HG02943 (cell line): ENCODE data around the gene KIF26B.
"Not testable (repeated sequence)": the region's sequence is repeated elsewhere in the genome, so short reads cannot be mapped to it uniquely, and the experiment has no call there.

Experiments
- ATAC-seq: cut with Tn5 transposase; IDR thresholded peaks from one replicate; pipeline ENCODE4 v1.9.1; 2021; ENCODE audit warnings: mild to moderate bottlenecking, low read depth, moderate library complexity; ENCODE audit not compliant: unreplicated experiment

KIF26B gene

DNA sequence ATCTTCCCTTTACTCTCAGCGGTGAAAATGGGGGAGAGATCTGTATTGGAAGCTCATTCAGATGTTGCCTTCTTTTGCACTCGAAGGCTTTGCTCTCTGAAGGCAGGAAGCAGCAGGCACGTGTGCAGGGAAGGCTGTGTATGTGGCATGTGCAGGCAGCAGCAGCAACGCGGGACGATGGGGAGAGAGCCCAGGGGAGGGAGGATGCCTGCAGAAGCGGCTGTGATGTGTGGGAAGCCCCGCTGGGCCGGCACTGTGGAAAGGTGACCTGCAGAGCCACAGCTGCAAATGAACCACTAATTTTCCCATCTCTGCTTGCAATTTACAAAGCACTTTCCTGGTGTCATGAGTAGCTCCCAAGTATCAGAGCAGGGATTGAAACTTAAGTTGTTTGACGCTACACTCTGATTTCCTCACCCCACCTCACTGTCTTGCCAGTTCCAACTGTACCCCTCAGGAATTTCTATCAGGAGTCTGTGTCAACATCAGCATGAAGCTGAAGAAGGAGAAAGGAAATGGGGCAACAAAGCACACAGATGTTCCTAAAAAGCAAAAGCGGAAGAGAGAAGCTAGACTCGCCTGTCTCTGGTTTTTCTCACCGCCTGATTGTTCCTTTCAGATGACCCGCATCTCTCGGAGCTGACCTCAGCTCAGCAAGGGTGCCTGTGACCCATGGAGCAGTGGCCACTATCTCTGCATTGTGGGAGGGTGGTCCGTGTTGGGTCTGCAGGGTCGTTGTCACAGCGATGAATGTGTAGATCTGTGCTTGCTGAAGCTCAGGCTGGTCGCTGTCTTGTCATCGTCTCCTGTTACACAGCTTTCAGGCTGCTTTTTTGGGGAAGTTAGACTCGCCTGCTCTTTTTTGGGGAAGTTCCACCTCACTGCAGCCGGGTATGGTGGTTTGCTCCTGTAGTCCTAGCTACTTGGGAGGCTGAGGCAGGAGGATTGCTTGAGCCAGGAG lies 156.1 kb downstream of the KIF26B start:
- no peak for ATAC-seq

- no peak for ATAC-seq
Observed at GRCh38 chr1:245311887-245312536, 157.2 kb downstream of the KIF26B start.

- ATAC-seq: no peak
Observed at GRCh38 chr1:245313576-245313975, 158.8 kb downstream of the KIF26B start.

- ATAC-seq: no peak
Observed at GRCh38 chr1:245316784-245317183, 162.0 kb downstream of the KIF26B start.

DNA sequence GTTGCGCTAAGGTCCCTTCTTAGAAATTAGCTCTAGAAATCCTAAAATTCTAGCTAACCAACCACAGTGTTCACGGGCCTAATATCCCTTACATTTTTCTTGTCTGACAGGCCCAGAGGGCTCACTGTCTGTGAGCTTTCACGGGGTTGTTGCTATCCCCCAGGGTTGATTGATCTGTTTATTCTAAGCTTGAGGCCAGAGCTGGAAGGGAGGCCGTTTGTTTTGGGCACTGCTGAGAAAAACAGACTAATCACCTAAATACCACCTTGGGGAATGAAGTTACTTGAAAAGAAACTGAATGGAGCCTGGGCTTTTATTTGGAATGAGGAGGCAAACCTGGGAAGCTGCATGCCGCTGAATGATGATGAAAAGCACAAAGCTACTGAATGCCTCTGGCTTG lies 162.4 kb downstream of the KIF26B start:
- ATAC-seq: no peak

- ATAC-seq: no peak
Observed at GRCh38 chr1:245319094-245319493, 164.3 kb downstream of the KIF26B start.

DNA sequence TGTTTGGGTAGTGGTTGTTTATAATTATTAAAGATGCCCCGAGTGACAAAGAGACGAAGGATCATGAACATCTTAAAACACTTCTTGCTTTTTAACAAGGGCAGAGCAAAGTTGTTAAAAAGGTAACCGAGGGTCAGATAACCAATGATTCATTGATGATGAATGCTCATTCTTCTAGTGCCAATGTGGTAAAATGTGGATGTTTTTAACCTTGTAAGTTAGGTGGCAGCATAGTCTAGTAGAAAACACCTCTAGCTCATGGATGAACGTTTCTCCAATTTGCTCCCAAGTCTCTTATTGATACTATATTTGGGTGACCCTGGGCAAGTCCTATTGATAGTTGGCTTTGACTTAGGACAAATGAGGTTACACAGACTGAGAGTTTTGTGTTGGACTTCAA lies 167.9 kb downstream of the KIF26B start:
- no peak for ATAC-seq

DNA sequence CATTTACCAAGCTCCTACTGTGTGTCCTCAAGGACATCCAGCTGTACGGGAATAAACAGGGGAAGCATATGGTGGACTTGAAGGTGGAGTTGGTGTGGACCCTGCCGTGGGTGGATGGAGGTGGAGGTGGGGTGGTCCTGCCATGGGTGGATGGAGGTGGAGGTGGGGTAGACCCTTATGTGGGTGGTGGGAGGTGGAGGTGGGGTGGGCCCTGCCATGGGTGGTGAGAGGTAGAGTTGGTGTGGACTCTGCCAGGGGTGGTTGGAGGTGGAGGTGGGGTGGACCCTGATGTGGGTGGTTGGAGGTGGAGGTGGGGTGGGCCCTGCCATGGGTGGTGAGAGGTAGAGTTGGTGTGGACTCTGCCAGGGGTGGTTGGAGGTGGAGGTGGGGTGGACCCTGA lies 169.0 kb downstream of the KIF26B start:
- not testable (repeated sequence) for ATAC-seq

GRCh38 chr1:245325922-245326795 lies 171.4 kb downstream of the KIF26B start:
- ATAC-seq: no peak

DNA sequence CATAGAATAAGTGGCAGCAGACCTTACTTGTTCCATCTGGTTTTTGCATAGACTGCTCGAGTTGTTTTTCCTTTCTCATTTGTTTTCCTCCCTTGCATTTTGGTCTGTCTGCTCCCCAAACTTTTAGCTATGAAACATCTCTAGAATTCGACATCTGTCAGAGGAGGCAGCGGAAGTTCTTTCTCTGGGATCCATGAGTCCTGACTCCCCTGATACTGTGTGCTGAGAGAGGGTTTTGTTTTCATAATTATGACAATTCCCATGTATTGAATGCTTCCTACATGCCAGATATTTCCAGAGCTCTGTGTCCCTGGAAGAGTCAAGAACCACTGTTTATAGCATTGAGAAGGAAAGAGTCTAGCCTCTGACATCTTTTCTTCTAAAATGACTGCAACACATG lies 172.6 kb downstream of the KIF26B start:
- no peak for ATAC-seq

- no peak for ATAC-seq
Observed at GRCh38 chr1:245327842-245328241, 173.1 kb downstream of the KIF26B start.

DNA sequence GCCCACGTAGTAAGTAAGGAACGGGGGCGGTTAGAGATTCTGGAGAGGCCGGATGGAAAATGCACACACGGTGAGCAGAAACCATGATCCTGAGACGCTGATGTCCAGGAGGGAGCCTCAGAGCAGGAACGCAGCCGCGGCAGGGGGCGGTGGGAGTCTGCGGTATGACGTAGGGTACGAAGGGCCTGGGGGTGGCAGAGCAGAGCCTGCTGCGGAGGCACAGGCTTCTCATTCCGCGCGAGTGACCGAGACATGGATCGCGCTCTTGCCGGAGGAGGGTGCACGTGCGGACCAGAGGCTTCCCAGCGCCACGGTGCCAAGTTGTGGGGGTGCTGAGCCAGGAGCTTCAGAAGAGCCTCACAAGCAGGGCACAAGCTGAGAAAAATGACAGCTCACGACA lies 176.2 kb downstream of the KIF26B start:
- ATAC-seq: no peak

DNA sequence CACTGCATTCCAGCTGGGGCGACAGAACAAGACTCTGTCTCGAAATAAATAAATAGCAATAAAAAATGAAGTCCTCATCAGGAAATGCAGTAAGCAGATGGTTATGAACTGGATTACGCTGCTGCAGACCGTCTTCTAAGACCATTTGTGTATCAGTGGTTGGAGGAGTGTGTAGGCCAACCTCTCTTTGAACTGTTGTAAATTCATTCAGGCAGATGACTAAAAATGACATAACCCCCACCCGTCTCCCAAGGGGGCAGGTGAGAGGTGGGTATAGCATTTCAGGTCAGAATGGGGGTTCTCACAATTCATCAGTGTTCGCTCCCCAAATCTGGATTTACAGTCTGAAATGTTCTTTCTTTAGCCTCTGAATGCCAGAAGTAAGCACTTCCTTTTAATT lies 177.3 kb downstream of the KIF26B start:
- no peak for ATAC-seq

- ATAC-seq: no peak
Observed at GRCh38 chr1:245332513-245332912, 177.7 kb downstream of the KIF26B start.

DNA sequence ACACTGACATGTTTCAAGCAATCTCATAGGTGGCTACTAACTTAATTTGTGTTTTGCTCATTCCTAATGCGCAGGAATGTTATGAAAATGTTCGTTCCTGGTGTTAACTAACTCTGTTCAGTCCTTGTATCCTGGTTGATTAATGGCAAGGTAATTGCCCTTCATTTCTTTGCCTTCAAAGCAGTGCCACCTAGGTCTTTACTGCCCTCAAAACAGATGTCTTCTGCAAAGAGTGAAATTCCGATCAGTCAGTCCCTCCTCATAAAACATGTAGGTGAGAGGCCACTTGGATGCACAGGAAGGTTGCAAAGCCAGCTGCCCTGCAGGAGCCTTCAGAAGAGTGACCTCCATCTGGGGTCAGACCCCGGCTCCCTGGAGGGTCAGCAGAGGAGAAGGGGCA lies 179.4 kb downstream of the KIF26B start:
- no peak for ATAC-seq

GRCh38 chr1:245334827-245335490 lies 180.2 kb downstream of the KIF26B start:
- ATAC-seq: no peak

GRCh38 chr1:245335684-245336083 lies 180.9 kb downstream of the KIF26B start:
- ATAC-seq: not testable (repeated sequence)

DNA sequence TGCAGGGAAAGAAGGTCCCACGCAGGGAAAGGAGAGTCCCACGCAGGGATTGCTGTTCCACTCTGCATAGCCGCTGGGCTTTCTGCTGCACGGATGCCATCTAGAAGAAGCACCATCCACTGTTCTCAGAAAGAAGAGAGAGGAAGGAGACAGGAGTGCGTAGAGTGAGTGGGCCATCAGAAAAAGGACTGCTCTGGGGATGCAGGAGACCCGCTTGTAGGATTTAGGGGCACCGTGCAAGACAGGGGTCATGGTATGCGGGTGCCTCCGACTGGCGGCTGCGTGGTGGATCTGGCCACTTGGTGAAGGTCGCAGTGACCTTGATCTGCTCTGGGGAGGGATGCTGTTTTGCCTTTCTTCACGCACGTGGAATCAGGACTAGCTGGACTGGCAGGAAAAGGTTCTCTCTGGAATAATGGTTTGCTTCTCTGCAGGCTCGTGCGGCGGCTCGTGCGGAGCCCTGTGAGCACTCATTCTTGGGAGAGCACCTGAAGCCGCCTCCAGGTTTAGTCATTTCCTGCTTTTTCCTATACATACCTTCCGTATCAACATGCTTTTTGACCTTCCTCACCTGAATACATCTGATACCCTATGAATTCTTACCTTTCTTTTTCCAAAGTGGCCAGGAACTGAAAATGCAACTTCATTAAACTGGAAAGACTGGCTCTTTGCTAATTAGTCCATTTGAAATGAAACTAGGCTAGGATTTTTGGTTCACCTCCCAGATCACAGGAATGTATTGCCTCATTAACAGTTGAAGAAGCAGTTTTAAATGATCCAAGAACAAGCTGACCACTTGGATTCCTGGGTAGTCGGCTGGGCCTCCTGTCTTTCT lies 181.6 kb downstream of the KIF26B start:
- no peak for ATAC-seq

GRCh38 chr1:245336984-245337355 lies 182.2 kb downstream of the KIF26B start:
- not testable (repeated sequence) for ATAC-seq
